GM18526 (cell line): ENCODE results near the gene FCN1.

ENCODE experiments used
- POLR2A ChIP-seq: IDR thresholded peaks from 3 replicates; pipeline ENCODE4 v1.6.1; 2011; ENCODE audit not compliant: insufficient read length; ENCODE audit errors: extremely low read depth

The FCN1 gene

GRCh38 chr9:134917431-134918373, at the start of gene FCN1:
TSS of gene FCN1 (minus strand) at chr9:134917912. CDS start at chr9:134917871, 41 bp downstream.
- TF ChIP-seq POLR2A, result no peak

DNA sequence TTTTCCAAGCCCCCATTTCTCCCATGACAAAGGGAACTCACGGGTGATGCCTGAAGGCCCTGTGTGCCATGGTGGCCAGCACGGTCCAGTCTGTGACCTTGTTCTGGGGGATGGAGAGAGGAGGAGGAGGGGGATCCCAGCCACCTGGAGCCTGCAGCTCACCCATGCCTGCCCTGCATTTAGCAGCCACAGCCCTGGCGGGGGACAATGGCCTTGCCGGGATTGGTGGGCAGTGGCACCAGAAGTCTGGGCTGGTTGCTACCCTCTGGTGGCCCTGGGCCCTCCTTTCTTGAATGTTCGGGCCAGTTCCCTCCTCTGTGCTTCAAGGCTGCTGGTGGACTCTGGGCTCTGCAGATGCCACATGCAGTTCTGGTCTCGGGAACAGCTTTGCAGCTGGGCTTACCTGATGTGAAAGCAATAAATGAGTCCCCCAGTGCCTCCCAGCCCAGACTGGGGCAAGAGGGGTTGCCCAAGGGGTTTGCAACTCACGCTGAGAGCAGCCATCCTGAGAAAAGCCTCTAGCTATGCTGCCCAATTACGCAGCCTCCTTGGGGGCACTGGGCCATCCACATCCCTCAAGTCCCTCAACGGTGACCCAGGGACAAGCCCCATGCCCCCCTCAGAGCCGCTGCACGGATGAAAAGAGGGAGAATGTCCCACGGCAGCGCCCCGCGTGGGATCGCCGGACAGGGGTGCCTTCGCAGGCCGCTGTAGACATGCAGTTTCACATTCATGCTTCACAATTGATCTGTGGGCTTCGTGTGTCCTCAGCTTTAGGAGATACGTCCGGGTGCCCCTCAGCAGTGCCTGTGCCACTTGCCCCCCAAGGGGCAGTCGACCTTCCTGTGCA, 49.2 kb upstream of the FCN1 start:
- no peak for TF ChIP-seq POLR2A

DNA sequence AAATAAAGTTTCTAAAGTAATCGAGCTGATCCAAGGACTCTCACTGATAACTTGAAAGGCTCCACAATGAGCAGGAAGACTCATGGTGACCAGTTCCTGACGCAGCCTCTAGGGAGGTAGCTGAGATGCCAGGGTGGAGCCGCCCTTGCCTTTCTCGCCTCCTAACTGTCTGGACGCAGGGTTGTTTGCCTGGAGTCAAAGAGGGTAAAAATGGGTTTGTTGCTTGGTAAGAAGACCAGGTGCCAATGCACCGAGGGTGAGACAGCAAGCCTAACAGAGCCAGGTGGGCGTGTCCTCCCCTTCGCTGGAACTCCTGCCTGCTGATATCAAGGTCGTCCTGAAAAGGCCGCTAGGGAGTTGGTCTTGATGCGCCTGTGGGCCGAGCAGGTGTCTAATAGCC, 48.6 kb upstream of the FCN1 start:
- TF ChIP-seq POLR2A, result no peak

GRCh38 chr9:134965851-134966250, 48.1 kb upstream of the FCN1 start:
- no peak for TF ChIP-seq POLR2A

DNA sequence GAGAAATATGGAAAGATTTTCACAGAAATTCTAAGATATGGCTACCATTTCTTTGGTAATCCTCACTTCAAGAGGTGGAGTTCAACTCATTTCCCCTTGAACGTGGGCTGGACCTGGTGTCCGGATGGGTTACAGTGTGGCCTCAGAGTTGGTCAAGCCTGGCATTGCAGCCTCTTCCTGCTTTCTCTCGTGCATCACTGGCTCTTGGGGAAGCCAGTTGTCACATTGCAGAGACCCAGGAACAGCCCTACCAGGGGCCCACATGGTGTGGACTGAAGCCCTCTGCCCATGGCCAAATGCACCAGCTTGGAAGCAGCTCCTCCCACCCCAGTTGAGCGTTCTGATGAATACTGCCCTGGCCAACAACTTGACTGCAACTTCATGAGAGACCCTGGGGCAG, 47.7 kb upstream of the FCN1 start:
- TF ChIP-seq POLR2A, result no peak

DNA sequence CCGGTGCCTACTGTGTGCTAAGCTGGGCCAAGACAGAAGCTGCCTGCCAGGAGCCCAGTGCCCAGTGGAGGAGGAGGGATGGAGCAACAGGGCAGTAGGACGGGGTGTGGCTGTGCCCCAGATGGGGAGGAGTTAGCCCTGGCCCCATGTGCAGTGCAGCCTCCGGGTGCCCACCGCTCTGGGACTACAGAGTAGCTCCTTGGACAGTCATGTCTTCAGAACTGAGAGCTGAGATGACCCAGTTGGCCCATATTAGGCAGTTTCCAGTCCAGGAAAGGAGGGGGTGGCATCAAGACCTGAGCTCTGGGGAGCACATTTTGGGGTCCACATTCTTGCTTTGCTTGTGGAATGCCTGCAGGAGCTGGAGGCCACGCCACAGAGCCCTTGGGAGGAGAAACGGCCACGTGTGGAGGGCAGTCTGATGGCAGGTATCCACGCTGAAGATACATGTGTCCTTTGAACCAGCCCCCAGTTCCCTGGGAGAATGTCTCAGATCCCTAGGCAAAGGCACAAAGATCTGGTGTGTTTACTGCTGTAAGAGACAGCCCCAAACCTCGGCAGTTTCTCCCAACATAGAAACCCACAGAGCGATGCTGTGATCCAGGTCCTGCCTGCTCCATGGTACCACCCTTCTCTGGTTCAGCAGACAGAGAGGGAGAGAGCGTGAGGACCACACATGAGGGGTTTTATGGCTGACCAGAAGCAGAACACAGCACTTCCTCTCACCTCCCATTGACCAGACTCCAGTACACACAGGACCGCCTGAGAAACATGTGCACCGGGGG, 46.8 kb upstream of the FCN1 start:
- no peak for TF ChIP-seq POLR2A

- no peak for TF ChIP-seq POLR2A
Measured at GRCh38 chr9:134963546-134963945, 45.8 kb upstream of the FCN1 start.

GRCh38 chr9:134962973-134963364, 45.3 kb upstream of the FCN1 start:
- no peak for TF ChIP-seq POLR2A

DNA sequence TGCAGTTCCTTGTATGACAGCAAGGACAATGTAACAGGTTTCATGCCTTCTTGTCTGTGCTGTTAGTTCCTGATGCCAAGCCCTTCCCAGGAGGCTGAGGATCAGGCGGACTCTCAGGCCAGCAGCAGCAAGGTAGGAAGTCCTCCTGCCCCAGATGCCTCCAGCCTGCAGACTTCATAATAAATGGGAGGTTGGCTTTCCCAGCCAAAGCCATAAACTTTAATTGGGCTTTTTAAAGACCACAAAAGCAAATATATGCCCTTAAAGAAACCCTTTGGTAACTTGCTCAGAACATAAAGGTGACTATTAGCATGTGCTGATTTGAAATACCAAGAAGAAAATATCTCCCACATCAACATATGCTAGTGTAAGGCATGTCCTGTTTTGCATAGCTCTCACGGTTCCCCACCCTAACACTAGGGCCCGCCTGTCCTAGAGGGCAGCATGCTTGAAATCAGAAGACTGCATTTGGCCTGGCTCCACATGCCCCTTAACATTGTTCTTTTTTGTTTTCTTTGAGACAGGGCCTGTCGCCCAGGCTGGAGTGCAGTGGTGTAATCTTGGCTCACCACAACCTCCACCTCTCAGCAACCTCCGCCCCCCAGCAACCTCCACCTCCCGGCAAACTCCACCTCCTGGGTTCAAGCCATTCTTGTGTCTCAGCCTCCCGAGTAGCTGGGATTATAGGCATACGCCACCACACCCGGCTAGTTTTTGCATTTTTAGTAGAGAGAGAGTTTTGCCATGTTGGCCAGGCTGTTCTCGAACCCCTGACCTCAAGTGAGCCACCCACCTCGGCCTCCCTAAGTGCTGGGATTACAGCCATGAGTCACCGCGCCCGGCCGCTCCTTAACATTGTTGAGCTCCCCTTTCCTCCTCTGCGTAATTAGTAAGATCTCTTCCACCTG, 44.6 kb upstream of the FCN1 start:
- TF ChIP-seq POLR2A, result no peak

DNA sequence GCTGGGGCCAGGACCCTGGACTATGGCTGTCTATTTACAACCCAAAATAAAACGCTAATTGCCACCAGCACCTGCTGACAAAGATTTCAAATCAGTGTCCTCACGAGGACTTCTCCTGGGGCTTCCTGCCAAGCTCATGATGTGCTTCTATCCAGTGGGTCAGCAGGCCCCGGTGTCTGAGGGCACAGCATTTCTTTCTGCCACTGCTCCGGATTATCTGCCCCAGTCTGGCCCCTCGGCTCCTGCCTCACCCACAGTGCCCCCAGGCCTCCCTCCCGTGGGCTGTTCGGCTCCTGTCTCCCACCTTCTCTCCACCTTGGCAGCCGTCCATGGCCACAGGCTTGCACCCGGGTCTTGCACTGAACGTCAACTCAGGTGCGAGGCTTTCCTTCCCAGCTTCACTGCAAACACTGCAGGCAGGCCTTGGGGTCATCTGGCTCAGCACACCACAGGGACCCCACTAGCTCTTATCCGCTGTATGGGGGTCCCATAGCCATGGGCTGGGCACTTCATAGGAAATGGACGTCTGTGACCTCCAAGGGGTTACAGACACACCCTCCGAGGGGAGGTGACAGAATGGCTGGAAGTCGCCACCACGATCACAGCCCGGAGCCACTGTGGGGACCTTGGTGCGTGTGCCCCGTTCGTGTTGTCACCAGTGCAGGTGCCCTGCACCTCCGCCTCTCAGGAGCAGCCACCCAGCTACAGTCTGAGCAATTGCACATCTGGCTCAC, 43.8 kb upstream of the FCN1 start:
- TF ChIP-seq POLR2A, result no peak

DNA sequence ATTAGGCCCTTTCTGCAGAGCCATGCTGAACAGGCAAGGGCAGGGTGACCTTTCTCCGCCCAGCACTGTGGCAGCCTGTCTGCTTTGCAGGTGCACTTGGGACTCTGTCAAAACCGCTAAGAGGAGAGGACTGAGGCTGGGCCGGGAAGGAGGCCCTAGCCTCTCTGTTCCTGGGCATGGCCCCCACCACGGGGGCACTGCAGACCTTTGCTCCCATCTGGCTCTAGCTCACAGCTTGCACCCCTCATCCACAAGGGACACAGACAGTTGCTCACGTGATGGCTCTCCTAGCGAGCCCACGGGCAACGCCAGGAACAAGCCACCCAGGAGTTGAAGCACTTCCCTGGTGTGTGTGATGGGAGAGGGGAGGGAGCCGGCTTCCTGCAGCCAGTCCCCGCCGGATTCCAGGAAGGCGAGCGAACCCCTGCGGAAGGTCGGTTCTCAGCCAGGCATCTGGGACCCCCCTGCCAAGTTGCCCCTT, 43.0 kb upstream of the FCN1 start:
- no peak for TF ChIP-seq POLR2A

DNA sequence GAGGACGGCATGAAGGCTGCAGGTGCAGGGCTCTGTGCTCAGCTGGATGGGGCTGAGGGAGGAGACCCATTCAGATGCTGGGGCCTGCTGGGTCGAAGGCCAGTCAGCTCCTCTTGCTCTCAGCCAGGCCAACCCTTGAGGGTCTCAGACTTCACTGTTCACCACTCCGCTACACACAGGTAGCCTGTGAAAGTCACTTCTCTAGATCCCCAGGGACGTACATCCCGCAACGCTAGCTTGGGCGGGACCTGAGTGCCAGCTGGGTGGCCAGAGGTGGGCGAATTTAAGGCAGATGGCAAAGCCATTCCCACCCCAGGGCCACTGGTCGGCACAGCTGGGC, 42.2 kb upstream of the FCN1 start:
- TF ChIP-seq POLR2A, result no peak

- no peak for TF ChIP-seq POLR2A
Measured at GRCh38 chr9:134959126-134959970, 41.6 kb upstream of the FCN1 start.

- TF ChIP-seq POLR2A, result no peak
Measured at GRCh38 chr9:134957945-134958227, 40.2 kb upstream of the FCN1 start.
